ENCODE measurements around the gene FUZ.

DNA sequence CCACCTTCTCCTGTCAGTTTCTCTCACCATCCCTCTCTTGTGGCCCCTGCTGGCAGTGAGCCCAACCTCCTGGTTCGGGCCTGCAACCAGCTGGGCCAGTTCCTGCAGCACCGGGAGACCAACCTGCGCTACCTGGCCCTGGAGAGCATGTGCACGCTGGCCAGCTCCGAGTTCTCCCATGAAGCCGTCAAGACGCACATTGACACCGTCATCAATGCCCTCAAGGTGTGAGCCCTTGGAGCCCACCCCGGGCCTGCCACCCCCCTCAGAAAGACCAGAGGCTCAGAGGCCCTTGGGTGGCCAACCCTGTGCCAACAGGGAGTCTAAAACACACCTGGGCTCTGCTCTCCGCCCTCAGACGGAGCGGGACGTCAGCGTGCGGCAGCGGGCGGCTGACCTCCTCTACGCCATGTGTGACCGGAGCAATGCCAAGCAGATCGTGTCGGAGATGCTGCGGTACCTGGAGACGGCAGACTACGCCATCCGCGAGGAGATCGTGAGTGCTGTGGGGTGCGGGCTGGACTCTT lies 13.8 kb downstream of the FUZ start:
- TF ChIP-seq, protein P1, sequence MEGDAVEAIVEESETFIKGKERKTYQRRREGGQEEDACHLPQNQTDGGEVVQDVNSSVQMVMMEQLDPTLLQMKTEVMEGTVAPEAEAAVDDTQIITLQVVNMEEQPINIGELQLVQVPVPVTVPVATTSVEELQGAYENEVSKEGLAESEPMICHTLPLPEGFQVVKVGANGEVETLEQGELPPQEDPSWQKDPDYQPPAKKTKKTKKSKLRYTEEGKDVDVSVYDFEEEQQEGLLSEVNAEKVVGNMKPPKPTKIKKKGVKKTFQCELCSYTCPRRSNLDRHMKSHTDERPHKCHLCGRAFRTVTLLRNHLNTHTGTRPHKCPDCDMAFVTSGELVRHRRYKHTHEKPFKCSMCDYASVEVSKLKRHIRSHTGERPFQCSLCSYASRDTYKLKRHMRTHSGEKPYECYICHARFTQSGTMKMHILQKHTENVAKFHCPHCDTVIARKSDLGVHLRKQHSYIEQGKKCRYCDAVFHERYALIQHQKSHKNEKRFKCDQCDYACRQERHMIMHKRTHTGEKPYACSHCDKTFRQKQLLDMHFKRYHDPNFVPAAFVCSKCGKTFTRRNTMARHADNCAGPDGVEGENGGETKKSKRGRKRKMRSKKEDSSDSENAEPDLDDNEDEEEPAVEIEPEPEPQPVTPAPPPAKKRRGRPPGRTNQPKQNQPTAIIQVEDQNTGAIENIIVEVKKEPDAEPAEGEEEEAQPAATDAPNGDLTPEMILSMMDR (IDR thresholded peaks at IDR 0.05; ENCODE audit: poor library complexity): no peak
- TF ChIP-seq EZH2 (IDR thresholded peaks at IDR 0.05; ENCODE audit: borderline replicate concordance) (no peak), EZH2phosphoT487 (IDR thresholded peaks at IDR 0.05; ENCODE audit: low read depth, severe bottlenecking, unreplicated experiment) (no peak)
